HepG2 (cell line): ENCODE measurements around the gene MYO5B. TPM values are rescaled to one million over a fixed set of nuclear protein-coding genes. Genes with fewer than 3 reads are reported as not detected.
A peak's percentile ranks its signal among the peaks of the same experiment; 100 is the strongest.

Experiments
- CREM ChIP-seq, 2 experiments: sonication (generic) in 1 of 2; formaldehyde crosslinking in 1 of 2; IDR thresholded peaks; 2 replicates each; pipeline versions ENCODE4 v1.4.0 to v1.6.1; 2016 to 2020; ENCODE audit warnings: antibody characterized with exemption in 1 of 2, mild to moderate bottlenecking in 1 of 2, missing genetic modification reagents in 1 of 2
- GATAD2A ChIP-seq: IDR thresholded peaks from 2 replicates; pipeline ENCODE4 v1.6.1; 2016
- HNF4A ChIP-seq: sonication (generic); formaldehyde crosslinking; IDR thresholded peaks from 2 replicates; pipeline ENCODE4 v1.4.0; 2020; ENCODE audit warnings: missing genetic modification reagents
- HNF4G ChIP-seq, 2 experiments: sonication (generic) in 1 of 2; formaldehyde crosslinking in 1 of 2; IDR thresholded peaks; 2 replicates each; pipeline versions ENCODE4 v1.4.0 to v1.6.1; 2011 to 2020; ENCODE audit warnings: borderline replicate concordance in 2 of 2, low read depth in 2 of 2, mild to moderate bottlenecking in 2 of 2, low read length in 1 of 2, missing genetic modification reagents in 1 of 2, moderate library complexity in 1 of 2
- KLF16 ChIP-seq, 2 experiments: sonication (generic) in 1 of 2; formaldehyde crosslinking in 1 of 2; IDR thresholded peaks; 2 replicates each; pipeline versions ENCODE4 v1.6.1 to v1.8.0; 2016 to 2023; ENCODE audit warnings: missing genetic modification reagents in 2 of 2, missing compliant biosample characterization in 1 of 2
- MED1 ChIP-seq: sonication (generic); formaldehyde crosslinking; IDR thresholded peaks from 2 replicates; pipeline ENCODE4 v1.4.0; 2020; ENCODE audit warnings: missing genetic modification reagents
- MYC ChIP-seq: sonication (generic); formaldehyde crosslinking; IDR thresholded peaks from 2 replicates; pipeline ENCODE4 v1.9.0; 2021; ENCODE audit warnings: missing genetic modification reagents, borderline replicate concordance
- NR2F1 ChIP-seq, 2 experiments: fragments of 450-650 bp in 1 of 2; formaldehyde crosslinking in 1 of 2; IDR thresholded peaks; 2 replicates each; pipeline versions ENCODE4 v1.5.0 to v1.6.1; 2016 to 2020; ENCODE audit warnings: mild to moderate bottlenecking in 1 of 2, missing compliant biosample characterization in 1 of 2, missing genetic modification reagents in 1 of 2, moderate library complexity in 1 of 2
- NR3C1 ChIP-seq: sonication (generic); formaldehyde crosslinking; IDR thresholded peaks from 2 replicates; pipeline ENCODE4 v1.4.0; 2020; ENCODE audit warnings: missing genetic modification reagents
- RBM22 ChIP-seq: fragments of 200-400 bp; formaldehyde crosslinking; optimal IDR thresholded peaks from 2 replicates; pipeline ENCODE3; 2017; ENCODE audit warnings: mild to moderate bottlenecking, low read length, moderate library complexity
- TBX3 ChIP-seq: fragments of 450-650 bp; IDR thresholded peaks from 2 replicates; pipeline ENCODE4 v1.6.1; 2017; ENCODE audit warnings: antibody characterized with exemption, mild to moderate bottlenecking, inconsistent platforms, borderline replicate concordance
- TCF7L2 ChIP-seq: IDR thresholded peaks from 2 replicates; pipeline ENCODE4 v1.6.1; 2011; ENCODE audit warnings: mild to moderate bottlenecking, low read depth, low read length, moderate library complexity
- ZBTB1 ChIP-seq: sonication (generic); formaldehyde crosslinking; IDR thresholded peaks from 2 replicates; pipeline ENCODE4 v1.4.0; 2020; ENCODE audit warnings: missing genetic modification reagents, borderline replicate concordance
- ZBTB38 ChIP-seq: sonication (generic); formaldehyde crosslinking; IDR thresholded peaks from 2 replicates; pipeline ENCODE4 v1.5.1; 2020; ENCODE audit warnings: mild to moderate bottlenecking, missing genetic modification reagents
- ZEB1 ChIP-seq: IDR thresholded peaks from 2 replicates; pipeline ENCODE4 v1.6.1; 2012; ENCODE audit warnings: mild to moderate bottlenecking, low read depth, inconsistent platforms; ENCODE audit not compliant: insufficient replicate concordance
- ZFX ChIP-seq: sonication (generic); formaldehyde crosslinking; IDR thresholded peaks from 2 replicates; pipeline ENCODE4 v1.4.0; 2020; ENCODE audit warnings: mild to moderate bottlenecking, low read depth, missing genetic modification reagents, moderate library complexity
- ZMYM3 ChIP-seq: sonication (generic); formaldehyde crosslinking; IDR thresholded peaks from 2 replicates; pipeline ENCODE4 v1.5.1; 2020; ENCODE audit warnings: mild to moderate bottlenecking, missing genetic modification reagents
- ZNF225 ChIP-seq: sonication (generic); formaldehyde crosslinking; IDR thresholded peaks from 2 replicates; pipeline ENCODE4 v1.4.0; 2020; ENCODE audit warnings: mild to moderate bottlenecking, missing genetic modification reagents
- ZNF317 ChIP-seq: sonication (generic); formaldehyde crosslinking; IDR thresholded peaks from 2 replicates; pipeline ENCODE4 v1.5.0; 2020; ENCODE audit warnings: mild to moderate bottlenecking, missing genetic modification reagents
- ZNF644 ChIP-seq: IDR thresholded peaks from 2 replicates; pipeline ENCODE4 v1.6.1; 2016; ENCODE audit warnings: low read depth
- ZNF777 ChIP-seq: sonication (generic); formaldehyde crosslinking; IDR thresholded peaks from 2 replicates; pipeline ENCODE4 v1.4.0; 2020; ENCODE audit warnings: missing genetic modification reagents
- ZSCAN25 ChIP-seq: sonication (generic); formaldehyde crosslinking; IDR thresholded peaks from 2 replicates; pipeline ENCODE4 v1.8.0; 2022; ENCODE audit warnings: mild to moderate bottlenecking, missing genetic modification reagents
- polyA plus RNA-seq, 8 experiments: library from polyadenylated mRNA; depleted of rRNA in 3 of 8; stranded (reverse) in 7 of 8; unstranded in 1 of 8; fragments of >200 nt; fragmentation: Illumina TruSeq in 4 of 8; extraction: Trizol in 4 of 8; gene quantifications; 2 replicates each; pipeline versions ENCODE4 v1.2.1 to v1.2.3, GENCODE V29; 2011 to 2016; ENCODE audit warnings: low read depth in 4 of 8, missing spikeins in 1 of 8, mixed read lengths in 1 of 8; ENCODE audit not compliant: insufficient read depth in 1 of 8
- total RNA-seq, 5 experiments: library from RNA; depleted of rRNA; stranded (reverse); fragments of >200 nt; fragmentation: Illumina TruSeq; extraction: Trizol; gene quantifications; 2 replicates each; pipeline ENCODE4 v1.2.3, GENCODE V29; 2016; ENCODE audit warnings: low read depth in 1 of 5
- TF ChIP-seq, protein P1 (sequence below): sonication (generic); formaldehyde crosslinking; IDR thresholded peaks from 2 replicates; pipeline ENCODE4 v1.5.1; 2020; ENCODE audit warnings: mild to moderate bottlenecking, missing genetic modification reagents, moderate library complexity
- TF ChIP-seq, protein P2 (sequence below): IDR thresholded peaks from 2 replicates; pipeline ENCODE4 v1.6.1; 2012; ENCODE audit warnings: inconsistent platforms

Gene MYO5B
- total and polyA plus RNA-seq, 2 of the 13 experiments (the other 11 are each of a cell fraction or from before 2014, with no cell fraction given) = 13.1 to 24.0 TPM

DNA sequence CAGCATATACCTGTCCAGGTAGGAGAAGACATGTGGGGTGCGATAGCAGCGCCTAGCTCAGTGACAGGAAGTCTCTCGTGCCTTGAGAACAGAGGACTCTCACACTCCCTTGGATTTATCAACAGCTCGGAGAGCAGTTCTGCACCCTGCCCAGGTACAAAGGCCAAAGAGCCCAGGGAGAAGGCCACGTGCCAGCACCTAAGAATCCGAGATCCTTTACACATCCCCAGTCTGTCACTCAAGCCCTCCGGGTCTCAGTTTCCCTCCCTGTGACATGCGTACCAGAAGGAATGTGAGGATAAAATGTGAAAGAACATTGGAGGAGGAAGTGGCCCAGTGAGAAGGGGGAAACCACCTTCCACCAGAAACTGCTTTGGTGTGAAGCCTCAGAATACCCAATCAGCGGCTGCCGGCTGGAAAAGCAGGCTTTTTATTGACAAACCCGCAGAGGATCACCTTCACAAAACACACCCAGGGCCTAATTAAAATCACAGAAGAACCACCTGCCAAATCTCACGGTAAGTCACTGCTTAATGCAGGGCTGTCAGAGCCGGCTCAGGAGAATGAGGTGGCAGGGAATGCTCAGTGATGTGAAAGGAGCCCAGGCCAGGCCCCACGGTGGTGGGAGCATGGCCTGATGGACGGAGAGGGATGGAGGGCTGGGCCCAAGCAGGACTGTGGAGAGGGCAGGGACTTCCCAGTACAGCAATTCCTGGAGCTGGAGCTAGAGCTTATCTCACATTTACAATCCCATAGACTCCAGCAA lies 66.3 kb downstream of the MYO5B start (continued):
- TF ChIP-seq TBX3 = no peak
- 0 out of 2 replicates have a peak, but pooled peaks have one; percentile 16 for TF ChIP-seq ZFX (CRISPR knock-in tag)
- no peak for TF ChIP-seq ZNF777 (CRISPR knock-in tag)
- TF ChIP-seq ZNF644 (CRISPR knock-in tag) = no peak
- no peak for TF ChIP-seq RBM22
- TF ChIP-seq, protein P1, sequence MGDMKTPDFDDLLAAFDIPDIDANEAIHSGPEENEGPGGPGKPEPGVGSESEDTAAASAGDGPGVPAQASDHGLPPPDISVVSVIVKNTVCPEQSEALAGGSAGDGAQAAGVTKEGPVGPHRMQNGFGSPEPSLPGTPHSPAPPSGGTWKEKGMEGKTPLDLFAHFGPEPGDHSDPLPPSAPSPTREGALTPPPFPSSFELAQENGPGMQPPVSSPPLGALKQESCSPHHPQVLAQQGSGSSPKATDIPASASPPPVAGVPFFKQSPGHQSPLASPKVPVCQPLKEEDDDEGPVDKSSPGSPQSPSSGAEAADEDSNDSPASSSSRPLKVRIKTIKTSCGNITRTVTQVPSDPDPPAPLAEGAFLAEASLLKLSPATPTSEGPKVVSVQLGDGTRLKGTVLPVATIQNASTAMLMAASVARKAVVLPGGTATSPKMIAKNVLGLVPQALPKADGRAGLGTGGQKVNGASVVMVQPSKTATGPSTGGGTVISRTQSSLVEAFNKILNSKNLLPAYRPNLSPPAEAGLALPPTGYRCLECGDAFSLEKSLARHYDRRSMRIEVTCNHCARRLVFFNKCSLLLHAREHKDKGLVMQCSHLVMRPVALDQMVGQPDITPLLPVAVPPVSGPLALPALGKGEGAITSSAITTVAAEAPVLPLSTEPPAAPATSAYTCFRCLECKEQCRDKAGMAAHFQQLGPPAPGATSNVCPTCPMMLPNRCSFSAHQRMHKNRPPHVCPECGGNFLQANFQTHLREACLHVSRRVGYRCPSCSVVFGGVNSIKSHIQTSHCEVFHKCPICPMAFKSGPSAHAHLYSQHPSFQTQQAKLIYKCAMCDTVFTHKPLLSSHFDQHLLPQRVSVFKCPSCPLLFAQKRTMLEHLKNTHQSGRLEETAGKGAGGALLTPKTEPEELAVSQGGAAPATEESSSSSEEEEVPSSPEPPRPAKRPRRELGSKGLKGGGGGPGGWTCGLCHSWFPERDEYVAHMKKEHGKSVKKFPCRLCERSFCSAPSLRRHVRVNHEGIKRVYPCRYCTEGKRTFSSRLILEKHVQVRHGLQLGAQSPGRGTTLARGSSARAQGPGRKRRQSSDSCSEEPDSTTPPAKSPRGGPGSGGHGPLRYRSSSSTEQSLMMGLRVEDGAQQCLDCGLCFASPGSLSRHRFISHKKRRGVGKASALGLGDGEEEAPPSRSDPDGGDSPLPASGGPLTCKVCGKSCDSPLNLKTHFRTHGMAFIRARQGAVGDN (CRISPR knock-in tag) = peak; percentile 47
- TF ChIP-seq, protein P2, sequence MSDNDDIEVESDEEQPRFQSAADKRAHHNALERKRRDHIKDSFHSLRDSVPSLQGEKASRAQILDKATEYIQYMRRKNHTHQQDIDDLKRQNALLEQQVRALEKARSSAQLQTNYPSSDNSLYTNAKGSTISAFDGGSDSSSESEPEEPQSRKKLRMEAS = peak; percentile 73
- TF ChIP-seq GATAD2A = peak; percentile 46; the same call in 1 of the 2 replicates
- 0 out of 2 replicates have a peak, but pooled peaks have one; percentile 39 for TF ChIP-seq ZNF317
- TF ChIP-seq MYC (CRISPR knock-in tag) = peak; percentile 68; the same call in 1 of the 2 replicates
- no peak for TF ChIP-seq CREM (IDR thresholded peaks at IDR 0.05)
- no peak for TF ChIP-seq CREM (CRISPR knock-in tag; IDR thresholded peaks at IDR 0.05)
- no peak for TF ChIP-seq TCF7L2
- peak; percentile 88 for TF ChIP-seq HNF4A (CRISPR knock-in tag)
- no peak for TF ChIP-seq NR3C1
- no peak for TF ChIP-seq ZMYM3 (CRISPR knock-in tag)
- TF ChIP-seq ZEB1 = peak; percentile 79
- no peak for TF ChIP-seq ZBTB1 (CRISPR knock-in tag)
- no peak for TF ChIP-seq ZNF225 (CRISPR knock-in tag)
- peak; percentile 15; the same call in 1 of the 2 replicates for TF ChIP-seq ZBTB38 (CRISPR knock-in tag)
- no peak for TF ChIP-seq ZSCAN25 (CRISPR knock-in tag)
- TF ChIP-seq MED1 (CRISPR knock-in tag) = no peak
- TF ChIP-seq HNF4G (IDR thresholded peaks at IDR 0.05; ENCODE audit: borderline replicate concordance, low read depth, low read length) = peak; percentile 55
- TF ChIP-seq HNF4G (CRISPR knock-in tag; IDR thresholded peaks at IDR 0.05; ENCODE audit: borderline replicate concordance, low read depth) = no peak
- TF ChIP-seq KLF16 (CRISPR knock-in tag; IDR thresholded peaks at IDR 0.05) = no peak
- TF ChIP-seq NR2F1 (CRISPR knock-in tag; IDR thresholded peaks at IDR 0.05) = no peak
